ENCODE data around the gene PGR. TPM values are rescaled to one million over a fixed set of nuclear protein-coding genes. Genes with fewer than 3 reads are reported as not detected.

The PGR gene
- total RNA-seq, 1 experiment from 2014 or later: 0.20 TPM

DNA sequence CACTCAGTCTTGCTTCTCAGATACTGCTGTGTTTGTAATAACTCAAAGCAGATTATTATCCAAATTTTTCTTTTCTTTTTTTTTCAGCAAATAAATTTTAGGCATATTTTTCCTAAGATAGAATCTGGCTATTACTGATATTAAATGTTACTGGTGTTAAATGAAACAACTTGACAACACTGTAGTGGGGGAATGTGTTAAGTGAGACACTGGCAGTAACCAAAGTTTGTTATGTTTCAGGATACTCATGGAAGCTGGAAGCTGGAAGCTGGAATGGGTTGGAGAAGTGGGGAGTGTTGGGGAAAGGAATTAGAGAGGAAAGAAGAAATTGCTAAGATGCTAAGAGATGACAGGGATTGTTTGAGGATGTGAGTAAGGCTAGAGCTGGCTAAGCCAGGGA is 24.9 kb downstream of the PGR start (continued):
- TF ChIP-seq, protein P1, sequence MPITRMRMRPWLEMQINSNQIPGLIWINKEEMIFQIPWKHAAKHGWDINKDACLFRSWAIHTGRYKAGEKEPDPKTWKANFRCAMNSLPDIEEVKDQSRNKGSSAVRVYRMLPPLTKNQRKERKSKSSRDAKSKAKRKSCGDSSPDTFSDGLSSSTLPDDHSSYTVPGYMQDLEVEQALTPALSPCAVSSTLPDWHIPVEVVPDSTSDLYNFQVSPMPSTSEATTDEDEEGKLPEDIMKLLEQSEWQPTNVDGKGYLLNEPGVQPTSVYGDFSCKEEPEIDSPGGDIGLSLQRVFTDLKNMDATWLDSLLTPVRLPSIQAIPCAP (CRISPR knock-in tag; IDR thresholded peaks at IDR 0.05): no peak
- TF ChIP-seq ZNF263 (CRISPR knock-in tag; IDR thresholded peaks at IDR 0.05; ENCODE audit: low read depth): no peak

DNA sequence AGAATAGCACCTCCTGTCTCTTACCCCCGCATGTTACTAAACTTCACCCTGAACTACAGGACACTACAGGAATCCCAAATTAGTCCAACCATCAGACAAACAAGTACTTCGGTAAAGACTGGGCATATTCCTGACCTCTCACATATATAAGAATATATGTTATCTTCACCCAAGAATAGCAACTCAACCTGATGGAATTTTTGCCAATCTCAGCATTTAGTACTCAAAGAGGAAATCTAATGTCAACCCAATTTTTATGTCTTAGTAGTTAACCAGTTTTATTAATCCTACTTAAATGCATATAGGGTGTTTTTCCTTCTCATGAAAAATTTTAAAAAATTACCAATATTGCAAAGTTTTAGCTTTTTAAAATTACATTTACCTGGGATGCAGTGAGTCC is 26.2 kb downstream of the PGR start:
- Mint-ChIP-seq H3K9me3 (peaks cover 34% of the 10 kb centered on the region), H3K27ac (no peak overlapping the region), H3K27me3 (ENCODE audit: low read depth) (no peaks in the 10 kb centered on the region), H3K4me3 (no peak overlapping the region), H3K4me1 (0 out of 2 replicates have a peak, but pooled peaks cover 4% of the 10 kb centered on the region), H3K36me3 (no peaks in the 10 kb centered on the region)
- POLR2A ChIA-PET: no interaction called here
- no peak for TF ChIP-seq HMGA2 (CRISPR knock-in tag; IDR thresholded peaks at IDR 0.05)
- no peak for TF ChIP-seq ETV6 (CRISPR knock-in tag; IDR thresholded peaks at IDR 0.05)
- TF ChIP-seq GTF2I (CRISPR knock-in tag; conservative IDR thresholded peaks at IDR 0.05): no peak
- TF ChIP-seq, protein P2, sequence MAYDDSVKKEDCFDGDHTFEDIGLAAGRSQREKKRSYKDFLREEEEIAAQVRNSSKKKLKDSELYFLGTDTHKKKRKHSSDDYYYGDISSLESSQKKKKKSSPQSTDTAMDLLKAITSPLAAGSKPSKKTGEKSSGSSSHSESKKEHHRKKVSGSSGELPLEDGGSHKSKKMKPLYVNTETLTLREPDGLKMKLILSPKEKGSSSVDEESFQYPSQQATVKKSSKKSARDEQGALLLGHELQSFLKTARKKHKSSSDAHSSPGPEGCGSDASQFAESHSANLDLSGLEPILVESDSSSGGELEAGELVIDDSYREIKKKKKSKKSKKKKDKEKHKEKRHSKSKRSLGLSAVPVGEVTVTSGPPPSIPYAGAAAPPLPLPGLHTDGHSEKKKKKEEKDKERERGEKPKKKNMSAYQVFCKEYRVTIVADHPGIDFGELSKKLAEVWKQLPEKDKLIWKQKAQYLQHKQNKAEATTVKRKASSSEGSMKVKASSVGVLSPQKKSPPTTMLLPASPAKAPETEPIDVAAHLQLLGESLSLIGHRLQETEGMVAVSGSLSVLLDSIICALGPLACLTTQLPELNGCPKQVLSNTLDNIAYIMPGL (CRISPR knock-in tag; IDR thresholded peaks at IDR 0.05): no peak
- TF ChIP-seq, protein P3, sequence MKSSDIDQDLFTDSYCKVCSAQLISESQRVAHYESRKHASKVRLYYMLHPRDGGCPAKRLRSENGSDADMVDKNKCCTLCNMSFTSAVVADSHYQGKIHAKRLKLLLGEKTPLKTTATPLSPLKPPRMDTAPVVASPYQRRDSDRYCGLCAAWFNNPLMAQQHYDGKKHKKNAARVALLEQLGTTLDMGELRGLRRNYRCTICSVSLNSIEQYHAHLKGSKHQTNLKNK (CRISPR knock-in tag; IDR thresholded peaks at IDR 0.05): no peak
- no peak for TF ChIP-seq IRF2 (CRISPR knock-in tag; IDR thresholded peaks at IDR 0.05; ENCODE audit: borderline replicate concordance, low read depth)
- TF ChIP-seq TEAD1 (CRISPR knock-in tag; IDR thresholded peaks at IDR 0.05): no peak
- CTCF ChIA-PET: no interaction called here
- DNase-seq (ENCODE audit: low spot score) (no peak), ATAC-seq (no peak)

DNA sequence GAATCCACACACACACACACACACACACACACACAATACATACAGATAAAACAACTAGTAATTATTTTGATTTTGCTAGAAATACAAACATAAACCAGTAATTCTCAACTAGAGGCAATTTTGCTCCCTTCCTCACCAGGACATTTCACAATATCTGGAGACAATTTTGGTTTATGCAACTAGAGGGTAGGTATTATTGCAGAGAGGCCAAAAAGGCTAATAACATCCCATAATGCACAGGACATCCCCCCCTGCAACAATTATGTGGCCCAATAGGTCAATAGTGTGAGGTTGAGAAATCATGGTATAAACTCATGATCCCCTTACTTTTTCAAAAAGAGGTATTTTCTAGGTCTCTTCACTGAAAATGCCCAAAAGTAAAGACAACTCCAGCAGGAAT is 29.0 kb downstream of the PGR start:
- no peaks in the 10 kb centered on the region for H3K36me3 Mint-ChIP-seq
- POLR2A ChIA-PET: no interaction called here

DNA sequence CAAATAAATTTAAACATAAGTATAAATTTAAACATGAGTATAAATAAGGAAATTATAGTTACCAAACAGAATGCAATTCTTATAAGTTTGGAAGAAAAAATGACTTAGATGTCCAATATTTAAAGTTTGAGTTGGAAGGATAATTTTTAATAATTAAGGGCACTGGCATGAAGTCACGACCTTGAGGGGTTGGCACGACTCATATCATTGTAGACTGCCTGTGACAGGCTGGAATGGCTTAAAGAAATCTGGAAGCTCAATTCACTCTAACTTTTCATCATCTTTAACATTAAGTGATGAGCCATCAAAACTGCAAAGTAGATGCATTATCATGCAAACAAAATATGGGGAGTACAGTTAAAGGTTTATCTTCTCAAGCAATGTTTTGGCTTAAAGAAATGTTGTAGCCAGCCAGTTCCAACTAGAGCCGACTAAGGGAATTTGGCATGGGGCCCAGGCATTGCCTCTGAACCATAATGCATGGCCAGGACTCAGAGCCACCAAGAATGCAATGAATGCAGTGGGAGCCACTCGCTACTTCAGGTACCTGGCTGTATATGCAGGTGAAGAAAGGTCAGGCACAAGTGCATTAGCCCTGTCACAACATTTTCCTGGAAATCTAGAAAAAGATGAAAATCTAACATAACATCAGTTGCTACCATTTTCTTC is 33.4 kb downstream of the PGR start:
- Mint-ChIP-seq H3K27ac (no peak overlapping the region), H3K4me3 (no peak overlapping the region), H3K27me3 (ENCODE audit: low read depth) (no peaks in the 10 kb centered on the region), H3K4me1 (no peaks in the 10 kb centered on the region), H3K9me3 (peaks cover 7% of the 10 kb centered on the region), H3K36me3 (no peaks in the 10 kb centered on the region)
- CTCF ChIA-PET: no interaction called here
- peak; percentile 48 for ATAC-seq
- peak; percentile 15 for DNase-seq (ENCODE audit: low spot score)
- POLR2A ChIA-PET: no interaction called here
- TF ChIP-seq CREM (CRISPR knock-in tag; IDR thresholded peaks at IDR 0.05): no peak
- TF ChIP-seq ZNF317 (CRISPR knock-in tag; IDR thresholded peaks at IDR 0.05; ENCODE audit: borderline replicate concordance, low read depth): no peak
- TF ChIP-seq, protein P4, sequence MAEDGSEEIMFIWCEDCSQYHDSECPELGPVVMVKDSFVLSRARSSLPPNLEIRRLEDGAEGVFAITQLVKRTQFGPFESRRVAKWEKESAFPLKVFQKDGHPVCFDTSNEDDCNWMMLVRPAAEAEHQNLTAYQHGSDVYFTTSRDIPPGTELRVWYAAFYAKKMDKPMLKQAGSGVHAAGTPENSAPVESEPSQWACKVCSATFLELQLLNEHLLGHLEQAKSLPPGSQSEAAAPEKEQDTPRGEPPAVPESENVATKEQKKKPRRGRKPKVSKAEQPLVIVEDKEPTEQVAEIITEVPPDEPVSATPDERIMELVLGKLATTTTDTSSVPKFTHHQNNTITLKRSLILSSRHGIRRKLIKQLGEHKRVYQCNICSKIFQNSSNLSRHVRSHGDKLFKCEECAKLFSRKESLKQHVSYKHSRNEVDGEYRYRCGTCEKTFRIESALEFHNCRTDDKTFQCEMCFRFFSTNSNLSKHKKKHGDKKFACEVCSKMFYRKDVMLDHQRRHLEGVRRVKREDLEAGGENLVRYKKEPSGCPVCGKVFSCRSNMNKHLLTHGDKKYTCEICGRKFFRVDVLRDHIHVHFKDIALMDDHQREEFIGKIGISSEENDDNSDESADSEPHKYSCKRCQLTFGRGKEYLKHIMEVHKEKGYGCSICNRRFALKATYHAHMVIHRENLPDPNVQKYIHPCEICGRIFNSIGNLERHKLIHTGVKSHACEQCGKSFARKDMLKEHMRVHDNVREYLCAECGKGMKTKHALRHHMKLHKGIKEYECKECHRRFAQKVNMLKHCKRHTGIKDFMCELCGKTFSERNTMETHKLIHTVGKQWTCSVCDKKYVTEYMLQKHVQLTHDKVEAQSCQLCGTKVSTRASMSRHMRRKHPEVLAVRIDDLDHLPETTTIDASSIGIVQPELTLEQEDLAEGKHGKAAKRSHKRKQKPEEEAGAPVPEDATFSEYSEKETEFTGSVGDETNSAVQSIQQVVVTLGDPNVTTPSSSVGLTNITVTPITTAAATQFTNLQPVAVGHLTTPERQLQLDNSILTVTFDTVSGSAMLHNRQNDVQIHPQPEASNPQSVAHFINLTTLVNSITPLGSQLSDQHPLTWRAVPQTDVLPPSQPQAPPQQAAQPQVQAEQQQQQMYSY (CRISPR knock-in tag; IDR thresholded peaks at IDR 0.05): no peak
- TF ChIP-seq MYBL2 (CRISPR knock-in tag; IDR thresholded peaks at IDR 0.05): no peak
- TF ChIP-seq ZNF396 (CRISPR knock-in tag; IDR thresholded peaks at IDR 0.05; ENCODE audit: borderline replicate concordance): no peak
- TF ChIP-seq TP53 (CRISPR knock-in tag; IDR thresholded peaks at IDR 0.05): no peak
- TF ChIP-seq NR3C1 (CRISPR knock-in tag; conservative IDR thresholded peaks at IDR 0.05; ENCODE audit: low read depth): no peak
- TF ChIP-seq KAT7 (CRISPR knock-in tag; IDR thresholded peaks at IDR 0.05; ENCODE audit: borderline replicate concordance): no peak
- TF ChIP-seq ZBTB21 (CRISPR knock-in tag; IDR thresholded peaks at IDR 0.05; ENCODE audit: borderline replicate concordance): no peak

More for the DNA sequence above, 29.0 kb downstream of the PGR start:
- H3K27me3 Mint-ChIP-seq (ENCODE audit: low read depth): no peaks in the 10 kb centered on the region
- peaks cover 16% of the 10 kb centered on the region for H3K9me3 Mint-ChIP-seq
- ATAC-seq: no peak
- 0 out of 2 replicates have a peak, but pooled peaks cover 4% of the 10 kb centered on the region for H3K4me1 Mint-ChIP-seq
- no peak overlapping the region for H3K27ac Mint-ChIP-seq
- no peak overlapping the region for H3K4me3 Mint-ChIP-seq
- CTCF ChIA-PET: no interaction called here
- DNase-seq (ENCODE audit: low spot score): no peak
- no peak for TF ChIP-seq RELA (CRISPR knock-in tag; IDR thresholded peaks at IDR 0.05; ENCODE audit: borderline replicate concordance)
- TF ChIP-seq, protein P5, sequence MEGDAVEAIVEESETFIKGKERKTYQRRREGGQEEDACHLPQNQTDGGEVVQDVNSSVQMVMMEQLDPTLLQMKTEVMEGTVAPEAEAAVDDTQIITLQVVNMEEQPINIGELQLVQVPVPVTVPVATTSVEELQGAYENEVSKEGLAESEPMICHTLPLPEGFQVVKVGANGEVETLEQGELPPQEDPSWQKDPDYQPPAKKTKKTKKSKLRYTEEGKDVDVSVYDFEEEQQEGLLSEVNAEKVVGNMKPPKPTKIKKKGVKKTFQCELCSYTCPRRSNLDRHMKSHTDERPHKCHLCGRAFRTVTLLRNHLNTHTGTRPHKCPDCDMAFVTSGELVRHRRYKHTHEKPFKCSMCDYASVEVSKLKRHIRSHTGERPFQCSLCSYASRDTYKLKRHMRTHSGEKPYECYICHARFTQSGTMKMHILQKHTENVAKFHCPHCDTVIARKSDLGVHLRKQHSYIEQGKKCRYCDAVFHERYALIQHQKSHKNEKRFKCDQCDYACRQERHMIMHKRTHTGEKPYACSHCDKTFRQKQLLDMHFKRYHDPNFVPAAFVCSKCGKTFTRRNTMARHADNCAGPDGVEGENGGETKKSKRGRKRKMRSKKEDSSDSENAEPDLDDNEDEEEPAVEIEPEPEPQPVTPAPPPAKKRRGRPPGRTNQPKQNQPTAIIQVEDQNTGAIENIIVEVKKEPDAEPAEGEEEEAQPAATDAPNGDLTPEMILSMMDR (IDR thresholded peaks at IDR 0.05): no peak
- TF ChIP-seq ETV6 (CRISPR knock-in tag; IDR thresholded peaks at IDR 0.05): no peak
- no peak for TF ChIP-seq ATF1 (CRISPR knock-in tag; IDR thresholded peaks at IDR 0.05)

All from WTC11 (cell line).